CD4-positive, alpha-beta T cell treated with Interleukin-17A for 1 hour (primary cell): Measurements from ENCODE around the gene CARS2.
"Not testable (repeated sequence)": the region's sequence is repeated elsewhere in the genome, so short reads cannot be mapped to it uniquely, and the experiment has no call there.

Source experiments
- DNase-seq: peaks from one replicate; pipeline ENCODE4 v3.0.0-alpha.2; 2020

The CARS2 gene

GRCh38 chr13:110706570-110707372 lies 855 bp upstream of the CARS2 start:
- DNase-seq = no peak

- DNase-seq = no peak
Observed at GRCh38 chr13:110705356-110705825, 525 bp downstream of the CARS2 start.

GRCh38 chr13:110702591-110703526 lies 3.1 kb downstream of the CARS2 start:
- no peak for DNase-seq

- DNase-seq = no peak
Observed at GRCh38 chr13:110702089-110702488, 3.8 kb downstream of the CARS2 start.

GRCh38 chr13:110701061-110701460 lies 4.9 kb downstream of the CARS2 start:
- not testable (repeated sequence) for DNase-seq

- DNase-seq = no peak
Observed at GRCh38 chr13:110700641-110701040, 5.3 kb downstream of the CARS2 start.

- DNase-seq = no peak
Observed at GRCh38 chr13:110700186-110700585, 5.7 kb downstream of the CARS2 start.

- DNase-seq = no peak
Observed at GRCh38 chr13:110699148-110700145, 6.5 kb downstream of the CARS2 start.

- no peak for DNase-seq
Observed at GRCh38 chr13:110698689-110699088, 7.2 kb downstream of the CARS2 start.

- DNase-seq = no peak
Observed at GRCh38 chr13:110697842-110698241, 8.1 kb downstream of the CARS2 start.

GRCh38 chr13:110696776-110697175 lies 9.1 kb downstream of the CARS2 start:
- no peak for DNase-seq

- DNase-seq = not testable (repeated sequence)
Observed at GRCh38 chr13:110695774-110696173, 10.1 kb downstream of the CARS2 start.

GRCh38 chr13:110690516-110690915 lies 15.4 kb downstream of the CARS2 start:
- DNase-seq = no peak

- no peak for DNase-seq
Observed at GRCh38 chr13:110689711-110690110, 16.2 kb downstream of the CARS2 start.

GRCh38 chr13:110689041-110689440 lies 16.9 kb downstream of the CARS2 start:
- DNase-seq = no peak

GRCh38 chr13:110687736-110688135 lies 18.2 kb downstream of the CARS2 start:
- DNase-seq = no peak

GRCh38 chr13:110685305-110686020 lies 20.5 kb downstream of the CARS2 start:
- no peak for DNase-seq

GRCh38 chr13:110684388-110685056 lies 21.4 kb downstream of the CARS2 start:
- no peak for DNase-seq

GRCh38 chr13:110683921-110684320 lies 22.0 kb downstream of the CARS2 start:
- DNase-seq = no peak

- peak; percentile 45 for DNase-seq
Observed at GRCh38 chr13:110683203-110683883, 22.6 kb downstream of the CARS2 start.
